Panc1 (cell line): Measurements from ENCODE around the gene CCDC6.

Source experiments
- CTCF ChIP-seq: fragments of 450-650 bp; IDR thresholded peaks from 2 replicates; pipeline ENCODE4 v1.5.1; 2017; ENCODE audit warnings: mild to moderate bottlenecking
- REST ChIP-seq, 2 experiments: IDR thresholded peaks; 2 replicates each; pipeline ENCODE4 v1.6.1; 2011 to 2012; ENCODE audit warnings: low read depth in 2 of 2, control low read depth in 1 of 2, low read length in 1 of 2, mild to moderate bottlenecking in 1 of 2, moderate library complexity in 1 of 2; ENCODE audit not compliant: insufficient read depth in 1 of 2
- SIN3A ChIP-seq: IDR thresholded peaks from 2 replicates; pipeline ENCODE4 v1.6.1; 2012; ENCODE audit warnings: low read depth, mild to moderate bottlenecking, low read length, moderate library complexity, borderline replicate concordance; ENCODE audit not compliant: insufficient read depth

GRCh38 chr10:59820471-59820870 is 85.9 kb downstream of the CCDC6 start:
- TF ChIP-seq REST (IDR thresholded peaks at IDR 0.05; ENCODE audit: insufficient read depth in 1 of 2, low read depth in 2 of 2, low read length in 1 of 2): no peak
- TF ChIP-seq CTCF: no peak
- TF ChIP-seq SIN3A: no peak
